HCT116 (cell line): ENCODE results near the gene TMEM131. TPM values are rescaled to one million over a fixed set of nuclear protein-coding genes. Genes with fewer than 3 reads are reported as not detected.

Experiments
- ATAC-seq: fragments of 200-7000 bp; cut with Tn5 transposase; 2 replicates; pipeline ENCODE4 v1.9.1; 2020; ENCODE audit warnings: mild to moderate bottlenecking, moderate library complexity
- BruUV-seq: library from RNA; stranded (reverse); fragments of 400-500 nt; replicated peaks from 2 replicates; lab custom pipeline; 2021; lab: Mats Ljungman, UMichigan
- CTCF ChIA-PET: fragments of 300-600 bp; sonication (Branson Sonifier 250); formaldehyde crosslinking; loops from one replicate; lab custom pipeline; 2021; ENCODE audit warnings: antibody characterized with exemption; lab: Charles Lee
- POLR2A ChIA-PET: fragments of 300-600, 350-600 bp; sonication (Branson Sonifier 250); formaldehyde crosslinking; loops from one replicate; lab custom pipeline; 2021; ENCODE audit warnings: antibody characterized with exemption; lab: Charles Lee
- RAD21 ChIA-PET, 2 experiments: fragments of 300-600 bp; sonication (Branson Sonifier 250); formaldehyde crosslinking; loops; one replicate each; lab custom pipeline; 2023; ENCODE audit warnings: low total read pairs in 2 of 2; ENCODE audit not compliant: uncharacterized antibody in 2 of 2, unreplicated experiment in 2 of 2, low non-redundant PET in 1 of 2; lab: Charles Lee
- DNase-seq: peaks from one replicate; pipeline ENCODE4 v3.0.0-alpha.2; 2010; ENCODE audit warnings: low read depth, low spot score
- H2AFZ ChIP-seq: fragments of 200-600 bp; shearing (Covaris generic), sonication (generic); 2 replicates; pipeline ENCODE4 v1.6.1; 2017; ENCODE audit warnings: low read depth, mixed run types, mixed read lengths, antibody characterized with exemption, low read length; ENCODE audit not compliant: poor library complexity, severe bottlenecking
- H3K27ac ChIP-seq: 2 replicates; pipeline ENCODE4 v1.5.1; 2012; ENCODE audit warnings: low read depth, low read length
- H3K27me3 ChIP-seq: fragments of 200-600 bp; sonication (generic); 2 replicates; pipeline ENCODE4 v1.6.1; 2016; ENCODE audit warnings: mixed run types, low read length, mixed read lengths; ENCODE audit not compliant: insufficient read depth
- H3K36me3 ChIP-seq, 2 experiments: fragments of 200-500 bp in 1 of 2; fragments of 200-600 bp in 1 of 2; sonication (Bioruptor generic) in 1 of 2; sonication (generic) in 1 of 2; 2 replicates each; pipeline versions ENCODE4 v1.5.1 to v1.6.1; 2014 to 2016; ENCODE audit warnings: low read length in 2 of 2, inconsistent platforms in 1 of 2, mixed read lengths in 1 of 2, mixed run types in 1 of 2; ENCODE audit not compliant: insufficient read depth in 2 of 2, control insufficient read depth in 1 of 2
- H3K4me1 ChIP-seq, 2 experiments: fragments of 200-600 bp in 1 of 2; sonication (generic) in 1 of 2; 2 replicates each; pipeline versions ENCODE4 v1.5.1 to v1.6.1; 2012 to 2017; ENCODE audit warnings: low read length in 2 of 2, inconsistent platforms in 1 of 2, mild to moderate bottlenecking in 1 of 2, mixed read lengths in 1 of 2, mixed run types in 1 of 2, moderate library complexity in 1 of 2; ENCODE audit not compliant: insufficient read depth in 2 of 2, control insufficient read depth in 1 of 2
- H3K4me2 ChIP-seq: fragments of 200-600 bp; sonication (generic); 2 replicates; pipeline ENCODE4 v1.6.1; 2017; ENCODE audit warnings: mixed run types, low read length, mixed read lengths
- H3K4me3 ChIP-seq, 2 experiments: fragments of 200-600 bp in 1 of 2; sonication (generic) in 1 of 2; replicated peaks in 1 of 2; 2 replicates each; pipeline ENCODE4 v1.5.1; 2011 to 2016; ENCODE audit warnings: low read length in 2 of 2, control low read depth in 1 of 2, low read depth in 1 of 2, mild to moderate bottlenecking in 1 of 2, mixed read lengths in 1 of 2, mixed run types in 1 of 2
- H3K79me2 ChIP-seq: fragments of 200-600 bp; sonication (generic); 2 replicates; pipeline ENCODE4 v1.6.1; 2017; ENCODE audit warnings: mild to moderate bottlenecking, mixed run types, low read length, moderate library complexity, mixed read lengths; ENCODE audit not compliant: insufficient read depth
- H3K9ac ChIP-seq: fragments of 200-600 bp; sonication (generic); 2 replicates; pipeline ENCODE4 v1.6.1; 2016; ENCODE audit warnings: low read length, mixed read lengths
- H3K9me2 ChIP-seq: fragments of 200-600 bp; sonication (generic), shearing (Covaris generic); 2 replicates; pipeline ENCODE4 v1.6.1; 2017; ENCODE audit warnings: mixed run types, mild to moderate bottlenecking, moderate library complexity; ENCODE audit not compliant: insufficient read depth
- H3K9me3 ChIP-seq, 2 experiments: fragments of 200-500 bp in 1 of 2; fragments of 200-600 bp in 1 of 2; sonication (Bioruptor generic) in 1 of 2; sonication (generic) in 1 of 2; 2 replicates each; pipeline ENCODE4 v1.6.1; 2014 to 2017; ENCODE audit warnings: low read length in 2 of 2, mixed read lengths in 2 of 2, inconsistent platforms in 1 of 2, low read depth in 1 of 2, mild to moderate bottlenecking in 1 of 2, mixed run types in 1 of 2, moderate library complexity in 1 of 2; ENCODE audit not compliant: control insufficient read depth in 1 of 2, insufficient read depth in 1 of 2
- H4K20me1 ChIP-seq: fragments of 200-600 bp; sonication (generic), shearing (Covaris generic); 2 replicates; pipeline ENCODE4 v1.6.1; 2017; ENCODE audit warnings: mixed run types, mild to moderate bottlenecking, moderate library complexity; ENCODE audit not compliant: insufficient read depth
- CBX3 ChIP-seq: IDR thresholded peaks from 2 replicates; pipeline ENCODE4 v1.6.1; 2012; ENCODE audit warnings: low read depth
- CEBPB ChIP-seq: IDR thresholded peaks from 2 replicates; pipeline ENCODE4 v1.6.1; 2012; ENCODE audit warnings: low read depth
- EGR1 ChIP-seq: IDR thresholded peaks from 2 replicates; pipeline ENCODE4 v1.6.1; 2012; ENCODE audit warnings: low read depth
- ELF1 ChIP-seq: IDR thresholded peaks from 2 replicates; pipeline ENCODE4 v1.6.1; 2012; ENCODE audit warnings: low read depth, borderline replicate concordance
- EZH2 ChIP-seq: fragments of 200-600 bp; sonication (generic); IDR thresholded peaks from 2 replicates; pipeline ENCODE4 v1.6.1; 2017; ENCODE audit warnings: antibody characterized with exemption, mixed run types
- EZH2phosphoT487 ChIP-seq: fragments of 200-600 bp; IDR thresholded peaks from 2 replicates; pipeline ENCODE4 v1.6.1; 2018; ENCODE audit warnings: antibody characterized with exemption, borderline replicate concordance
- FOSL1 ChIP-seq: IDR thresholded peaks from 2 replicates; pipeline ENCODE4 v1.6.1; 2012; ENCODE audit warnings: low read depth
- JUND ChIP-seq: IDR thresholded peaks from 2 replicates; pipeline ENCODE4 v1.6.1; 2012
- POLR2AphosphoS5 ChIP-seq: IDR thresholded peaks from 2 replicates; pipeline ENCODE4 v1.6.1; 2011; ENCODE audit warnings: mild to moderate bottlenecking, low read depth, low read length, moderate library complexity
- SIN3A ChIP-seq: IDR thresholded peaks from 2 replicates; pipeline ENCODE4 v1.6.1; 2012; ENCODE audit warnings: low read depth
- TCF7L2 ChIP-seq: IDR thresholded peaks from 2 replicates; pipeline ENCODE4 v1.7.0; 2011; ENCODE audit warnings: borderline replicate concordance, inconsistent platforms; ENCODE audit not compliant: insufficient read depth, insufficient read length; ENCODE audit errors: extremely low read depth
- intact Hi-C: fragments of 100-400 bp; cut with micrococcal nuclease; formaldehyde crosslinking; loops from 2 replicates; pipeline ENCODE4 v1.10.0; 2022
- total RNA-seq: library from RNA; stranded (reverse); gene quantifications from one replicate; pipeline ENCODE4 v1.2.1, GENCODE V29; 2021; ENCODE audit not compliant: unreplicated experiment
- TF ChIP-seq, protein P1 (sequence below): IDR thresholded peaks from 2 replicates; pipeline ENCODE4 v1.6.1; 2011; ENCODE audit warnings: mild to moderate bottlenecking, low read length, moderate library complexity; ENCODE audit not compliant: insufficient replicate concordance; ENCODE audit errors: extremely low read depth
- TF ChIP-seq, protein P2 (sequence below): IDR thresholded peaks from 2 replicates; pipeline ENCODE4 v1.6.1; 2012; ENCODE audit warnings: low read depth

Gene TMEM131
- total RNA-seq, 1 experiment from 2014 or later, result 51.5 TPM

DNA sequence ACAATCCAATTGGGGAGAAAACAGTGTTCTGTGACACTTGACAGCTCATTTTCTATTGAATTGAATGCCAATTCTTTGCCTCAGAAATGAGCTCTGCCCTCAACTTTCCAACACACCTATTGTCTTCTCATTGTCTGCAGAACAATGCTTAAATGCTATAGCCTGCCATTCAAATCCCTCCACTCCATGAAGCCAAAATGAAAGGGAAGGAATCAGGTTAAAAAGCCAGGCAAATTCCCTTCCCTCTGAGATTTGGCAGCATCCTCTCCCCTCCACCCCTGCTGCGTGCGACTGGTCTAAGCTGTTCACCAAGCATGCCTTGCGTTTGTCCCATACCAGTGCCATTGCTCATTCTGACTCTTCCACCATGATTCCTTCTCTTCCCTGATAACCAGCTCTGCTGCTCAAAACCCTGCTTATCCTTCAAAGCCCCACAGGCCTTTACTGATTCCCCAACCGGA lies 32.4 kb upstream of the TMEM131 start:
- no peak overlapping the region for H3K9ac ChIP-seq
- H4K20me1 ChIP-seq, result no peaks in the 10 kb centered on the region
- H3K4me1 ChIP-seq, result no peaks in the 10 kb centered on the region
- H3K27ac ChIP-seq, result no peak overlapping the region
- H2AFZ ChIP-seq, result no peak overlapping the region
- ChIA-PET RAD21 (no interaction called here), CTCF (no interaction called here), POLR2A (no interaction called here)
- intact Hi-C loops, result no loop called here
- DNase-seq (no peak), ATAC-seq (no peak)
- no peaks in the 10 kb centered on the region for H3K79me2 ChIP-seq
- no peaks in the 10 kb centered on the region for H3K36me3 ChIP-seq
- H3K4me2 ChIP-seq, result no peak overlapping the region
- no peak overlapping the region for H3K4me3 ChIP-seq
- H3K27me3 ChIP-seq, result no peaks in the 10 kb centered on the region
- TF ChIP-seq POLR2AphosphoS5 (no peak), FOSL1 (no peak), EGR1 (no peak), CBX3 (no peak), TCF7L2 (no peak), EZH2 (no peak), JUND (no peak), EZH2phosphoT487 (no peak), ELF1 (no peak), SIN3A (no peak), CEBPB (no peak)
- TF ChIP-seq, protein P1, sequence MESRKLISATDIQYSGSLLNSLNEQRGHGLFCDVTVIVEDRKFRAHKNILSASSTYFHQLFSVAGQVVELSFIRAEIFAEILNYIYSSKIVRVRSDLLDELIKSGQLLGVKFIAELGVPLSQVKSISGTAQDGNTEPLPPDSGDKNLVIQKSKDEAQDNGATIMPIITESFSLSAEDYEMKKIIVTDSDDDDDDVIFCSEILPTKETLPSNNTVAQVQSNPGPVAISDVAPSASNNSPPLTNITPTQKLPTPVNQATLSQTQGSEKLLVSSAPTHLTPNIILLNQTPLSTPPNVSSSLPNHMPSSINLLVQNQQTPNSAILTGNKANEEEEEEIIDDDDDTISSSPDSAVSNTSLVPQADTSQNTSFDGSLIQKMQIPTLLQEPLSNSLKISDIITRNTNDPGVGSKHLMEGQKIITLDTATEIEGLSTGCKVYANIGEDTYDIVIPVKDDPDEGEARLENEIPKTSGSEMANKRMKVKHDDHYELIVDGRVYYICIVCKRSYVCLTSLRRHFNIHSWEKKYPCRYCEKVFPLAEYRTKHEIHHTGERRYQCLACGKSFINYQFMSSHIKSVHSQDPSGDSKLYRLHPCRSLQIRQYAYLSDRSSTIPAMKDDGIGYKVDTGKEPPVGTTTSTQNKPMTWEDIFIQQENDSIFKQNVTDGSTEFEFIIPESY, result no peak
- TF ChIP-seq, protein P2, sequence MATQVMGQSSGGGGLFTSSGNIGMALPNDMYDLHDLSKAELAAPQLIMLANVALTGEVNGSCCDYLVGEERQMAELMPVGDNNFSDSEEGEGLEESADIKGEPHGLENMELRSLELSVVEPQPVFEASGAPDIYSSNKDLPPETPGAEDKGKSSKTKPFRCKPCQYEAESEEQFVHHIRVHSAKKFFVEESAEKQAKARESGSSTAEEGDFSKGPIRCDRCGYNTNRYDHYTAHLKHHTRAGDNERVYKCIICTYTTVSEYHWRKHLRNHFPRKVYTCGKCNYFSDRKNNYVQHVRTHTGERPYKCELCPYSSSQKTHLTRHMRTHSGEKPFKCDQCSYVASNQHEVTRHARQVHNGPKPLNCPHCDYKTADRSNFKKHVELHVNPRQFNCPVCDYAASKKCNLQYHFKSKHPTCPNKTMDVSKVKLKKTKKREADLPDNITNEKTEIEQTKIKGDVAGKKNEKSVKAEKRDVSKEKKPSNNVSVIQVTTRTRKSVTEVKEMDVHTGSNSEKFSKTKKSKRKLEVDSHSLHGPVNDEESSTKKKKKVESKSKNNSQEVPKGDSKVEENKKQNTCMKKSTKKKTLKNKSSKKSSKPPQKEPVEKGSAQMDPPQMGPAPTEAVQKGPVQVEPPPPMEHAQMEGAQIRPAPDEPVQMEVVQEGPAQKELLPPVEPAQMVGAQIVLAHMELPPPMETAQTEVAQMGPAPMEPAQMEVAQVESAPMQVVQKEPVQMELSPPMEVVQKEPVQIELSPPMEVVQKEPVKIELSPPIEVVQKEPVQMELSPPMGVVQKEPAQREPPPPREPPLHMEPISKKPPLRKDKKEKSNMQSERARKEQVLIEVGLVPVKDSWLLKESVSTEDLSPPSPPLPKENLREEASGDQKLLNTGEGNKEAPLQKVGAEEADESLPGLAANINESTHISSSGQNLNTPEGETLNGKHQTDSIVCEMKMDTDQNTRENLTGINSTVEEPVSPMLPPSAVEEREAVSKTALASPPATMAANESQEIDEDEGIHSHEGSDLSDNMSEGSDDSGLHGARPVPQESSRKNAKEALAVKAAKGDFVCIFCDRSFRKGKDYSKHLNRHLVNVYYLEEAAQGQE, result no peak
- H3K9me2 ChIP-seq, result no peaks in the 10 kb centered on the region
- no peaks in the 10 kb centered on the region for H3K9me3 ChIP-seq
- BruUV-seq, result no TSS peak
